Measurements from ENCODE around the gene RIN3. TPM values are rescaled to one million over a fixed set of nuclear protein-coding genes. Genes with fewer than 3 reads are reported as not detected.
A peak's percentile ranks its signal among the peaks of the same experiment; 100 is the strongest.

RIN3 gene
- total and polyA plus RNA-seq, 10 of the 15 experiments (the other 5 are each of a cell fraction or from before 2014, with no cell fraction given), result 0.91 to 23.3 (median 6.3) TPM

- TF ChIP-seq BMI1 (IDR thresholded peaks at IDR 0.05; ENCODE audit: borderline replicate concordance), result peak; percentile 38; the same call in 1 of the 2 replicates
- TF ChIP-seq, protein P1, sequence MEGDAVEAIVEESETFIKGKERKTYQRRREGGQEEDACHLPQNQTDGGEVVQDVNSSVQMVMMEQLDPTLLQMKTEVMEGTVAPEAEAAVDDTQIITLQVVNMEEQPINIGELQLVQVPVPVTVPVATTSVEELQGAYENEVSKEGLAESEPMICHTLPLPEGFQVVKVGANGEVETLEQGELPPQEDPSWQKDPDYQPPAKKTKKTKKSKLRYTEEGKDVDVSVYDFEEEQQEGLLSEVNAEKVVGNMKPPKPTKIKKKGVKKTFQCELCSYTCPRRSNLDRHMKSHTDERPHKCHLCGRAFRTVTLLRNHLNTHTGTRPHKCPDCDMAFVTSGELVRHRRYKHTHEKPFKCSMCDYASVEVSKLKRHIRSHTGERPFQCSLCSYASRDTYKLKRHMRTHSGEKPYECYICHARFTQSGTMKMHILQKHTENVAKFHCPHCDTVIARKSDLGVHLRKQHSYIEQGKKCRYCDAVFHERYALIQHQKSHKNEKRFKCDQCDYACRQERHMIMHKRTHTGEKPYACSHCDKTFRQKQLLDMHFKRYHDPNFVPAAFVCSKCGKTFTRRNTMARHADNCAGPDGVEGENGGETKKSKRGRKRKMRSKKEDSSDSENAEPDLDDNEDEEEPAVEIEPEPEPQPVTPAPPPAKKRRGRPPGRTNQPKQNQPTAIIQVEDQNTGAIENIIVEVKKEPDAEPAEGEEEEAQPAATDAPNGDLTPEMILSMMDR (IDR thresholded peaks at IDR 0.05 in 2 of 3, conservative IDR thresholded peaks at IDR 0.05 in 1 of 3; ENCODE audit: control insufficient read depth in 2 of 3, extremely low read depth in 1 of 3, insufficient read depth in 1 of 3, low read depth in 3 of 3, low read length in 3 of 3), result no peak
- no peak for TF ChIP-seq ELK1 (IDR thresholded peaks at IDR 0.05; ENCODE audit: low read depth, low read length)
- TF ChIP-seq JUNB (IDR thresholded peaks at IDR 0.05), result peak; percentile 39
- TF ChIP-seq CREB1 (IDR thresholded peaks at IDR 0.05; ENCODE audit: low read depth), result peak; percentile 43; the same call in 1 of the 2 replicates
- TF ChIP-seq SIN3A (IDR thresholded peaks at IDR 0.05; ENCODE audit: low read depth, low read length), result no peak
- TF ChIP-seq NRF1 (conservative IDR thresholded peaks at IDR 0.05; ENCODE audit: low read depth, low read length), result no peak
- TF ChIP-seq RELA (IDR thresholded peaks at IDR 0.05; ENCODE audit: borderline replicate concordance, partially characterized antibody), result peak; percentile 92
- peak; percentile 60 for TF ChIP-seq SP1 (IDR thresholded peaks at IDR 0.05; ENCODE audit: low read depth, low read length)
- TF ChIP-seq, protein P2, sequence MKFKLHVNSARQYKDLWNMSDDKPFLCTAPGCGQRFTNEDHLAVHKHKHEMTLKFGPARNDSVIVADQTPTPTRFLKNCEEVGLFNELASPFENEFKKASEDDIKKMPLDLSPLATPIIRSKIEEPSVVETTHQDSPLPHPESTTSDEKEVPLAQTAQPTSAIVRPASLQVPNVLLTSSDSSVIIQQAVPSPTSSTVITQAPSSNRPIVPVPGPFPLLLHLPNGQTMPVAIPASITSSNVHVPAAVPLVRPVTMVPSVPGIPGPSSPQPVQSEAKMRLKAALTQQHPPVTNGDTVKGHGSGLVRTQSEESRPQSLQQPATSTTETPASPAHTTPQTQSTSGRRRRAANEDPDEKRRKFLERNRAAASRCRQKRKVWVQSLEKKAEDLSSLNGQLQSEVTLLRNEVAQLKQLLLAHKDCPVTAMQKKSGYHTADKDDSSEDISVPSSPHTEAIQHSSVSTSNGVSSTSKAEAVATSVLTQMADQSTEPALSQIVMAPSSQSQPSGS (IDR thresholded peaks at IDR 0.05; ENCODE audit: low read length), result peak; percentile 77; the same call in 1 of the 2 replicates
- TF ChIP-seq CBX3 (IDR thresholded peaks at IDR 0.05; ENCODE audit: borderline replicate concordance, low read depth), result no peak
- TF ChIP-seq BRCA1 (IDR thresholded peaks at IDR 0.05; ENCODE audit: low read depth, low read length), result no peak
- no peak for TF ChIP-seq NKRF (conservative IDR thresholded peaks at IDR 0.05)
- no peak for TF ChIP-seq TARDBP (IDR thresholded peaks at IDR 0.05; ENCODE audit: borderline replicate concordance)
- peak; percentile 61; the same call in 1 of the 2 replicates for TF ChIP-seq MEF2A (IDR thresholded peaks at IDR 0.05; ENCODE audit: insufficient read depth, low read depth, low read length)
- TF ChIP-seq SREBF1 (IDR thresholded peaks at IDR 0.05; ENCODE audit: low read length), result no peak
- no peak for TF ChIP-seq ASH2L (IDR thresholded peaks at IDR 0.05; ENCODE audit: borderline replicate concordance, low read depth)
- no peak for TF ChIP-seq KLF5 (IDR thresholded peaks at IDR 0.05; ENCODE audit: partially characterized antibody)
- TF ChIP-seq CBFB (IDR thresholded peaks at IDR 0.05; ENCODE audit: low read depth), result peak; percentile 87
- peak; percentile 23; the same call in 1 of the 2 replicates for TF ChIP-seq GATAD2B (conservative IDR thresholded peaks at IDR 0.05; ENCODE audit: low read depth)
- TF ChIP-seq PAX5 (IDR thresholded peaks at IDR 0.05; ENCODE audit: borderline replicate concordance, low read depth, low read length), result peak; percentile 77; the same call in 1 of the 2 replicates
- no peak for TF ChIP-seq NR2C1 (IDR thresholded peaks at IDR 0.05)
- TF ChIP-seq, protein P3, sequence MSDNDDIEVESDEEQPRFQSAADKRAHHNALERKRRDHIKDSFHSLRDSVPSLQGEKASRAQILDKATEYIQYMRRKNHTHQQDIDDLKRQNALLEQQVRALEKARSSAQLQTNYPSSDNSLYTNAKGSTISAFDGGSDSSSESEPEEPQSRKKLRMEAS (IDR thresholded peaks at IDR 0.05; ENCODE audit: low read depth, low read length), result no peak
- TF ChIP-seq KDM1A (IDR thresholded peaks at IDR 0.05; ENCODE audit: borderline replicate concordance), result 0 out of 2 replicates have a peak, but pooled peaks have one; percentile 15
- no peak for TF ChIP-seq SREBF2 (IDR thresholded peaks at IDR 0.05; ENCODE audit: low read length)
- TF ChIP-seq PAX8 (IDR thresholded peaks at IDR 0.05), result no peak
Observed at GRCh38 chr14:92582706-92583452, 69.3 kb downstream of the RIN3 start (continued).
